ENCODE data around the gene UBE2J1. TPM values are rescaled to one million over a fixed set of nuclear protein-coding genes. Genes with fewer than 3 reads are reported as not detected.

UBE2J1 gene
- total and polyA plus RNA-seq, 2 experiments from 2014 or later = 42.9 to 44.5 TPM

DNA sequence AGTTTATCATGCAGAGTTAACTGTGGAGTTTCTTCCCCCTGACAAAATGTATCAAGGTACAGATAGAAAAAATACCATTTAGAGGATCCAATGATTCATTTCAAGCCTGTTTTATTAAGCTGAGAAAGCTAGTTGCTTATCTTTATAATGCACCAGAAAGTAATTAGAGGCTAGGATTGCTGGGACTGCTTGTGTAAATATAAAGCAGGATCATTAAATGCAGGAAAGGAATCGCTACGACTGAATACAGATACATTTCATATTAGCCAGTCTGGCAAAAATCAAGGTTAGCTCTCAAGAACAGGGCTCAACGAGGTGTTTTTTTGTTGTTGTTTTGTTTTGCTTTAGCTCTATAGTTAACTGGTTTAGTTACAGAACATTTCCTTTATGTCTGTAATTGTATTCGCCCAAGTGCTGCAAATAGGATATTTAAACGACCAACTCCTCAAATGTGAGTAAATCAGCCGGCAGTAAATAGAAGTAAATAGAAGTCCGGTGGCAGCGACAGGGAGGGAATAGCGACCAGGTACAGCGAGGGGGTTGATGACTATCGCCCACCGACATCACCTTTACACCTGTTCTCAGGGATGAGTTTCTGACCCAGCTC, 748 bp downstream of the UBE2J1 start:
- peak overlapping the region; percentile 96 for H3K27ac ChIP-seq
- H4K20me1 ChIP-seq (ENCODE audit: insufficient read depth) = peaks cover 17% of the 10 kb centered on the region; the same call in 1 of the 2 replicates
- in situ Hi-C loops (cut with MboI) = loop anchor here (25.0 kb wide), 1 partner anchor 364 kb away; no protein-coding TSS in a partner anchor
- H3K9me2 ChIP-seq (ENCODE audit: insufficient read depth) = no peaks in the 10 kb centered on the region
- H3K36me3 ChIP-seq (ENCODE audit: low read depth) = no peaks in the 10 kb centered on the region
- H3K27me3 ChIP-seq (replicated peaks; ENCODE audit: insufficient read depth) = no peaks in the 10 kb centered on the region
- H3K4me2 ChIP-seq (ENCODE audit: unreplicated experiment) = peak overlapping the region; percentile 95
- 1 to 2% methylated on average over 12 of the region's 12 CpGs for WGBS, 2 experiments (ENCODE audit: low coverage in 1 of 2, low lambda C conversion rate in 2 of 2, missing lambda C conversion rate in 2 of 2)
- peak overlapping the region; percentile 74 for H2AFZ ChIP-seq
- H3K9me3 ChIP-seq (ENCODE audit: low read depth) = no peaks in the 10 kb centered on the region
- H3K4me1 ChIP-seq (ENCODE audit: insufficient read depth) = peaks cover 34% of the 10 kb centered on the region
- peak; percentile 38 for DNase-seq
- peak overlapping the region; percentile 96 for H3K4me3 ChIP-seq
- H3F3A ChIP-seq (ENCODE audit: insufficient read depth) = peaks cover 28% of the 10 kb centered on the region
- peaks cover 57% of the 10 kb centered on the region for H3K79me2 ChIP-seq (ENCODE audit: insufficient read depth)
- H3K9ac ChIP-seq = peak overlapping the region; percentile 99
- TF ChIP-seq EZH2 (IDR thresholded peaks at IDR 0.05; ENCODE audit: insufficient read depth, poor library complexity, severe bottlenecking) (no peak), EZH2phosphoT487 (IDR thresholded peaks at IDR 0.05; ENCODE audit: insufficient read depth, low read depth) (no peak)

DNA sequence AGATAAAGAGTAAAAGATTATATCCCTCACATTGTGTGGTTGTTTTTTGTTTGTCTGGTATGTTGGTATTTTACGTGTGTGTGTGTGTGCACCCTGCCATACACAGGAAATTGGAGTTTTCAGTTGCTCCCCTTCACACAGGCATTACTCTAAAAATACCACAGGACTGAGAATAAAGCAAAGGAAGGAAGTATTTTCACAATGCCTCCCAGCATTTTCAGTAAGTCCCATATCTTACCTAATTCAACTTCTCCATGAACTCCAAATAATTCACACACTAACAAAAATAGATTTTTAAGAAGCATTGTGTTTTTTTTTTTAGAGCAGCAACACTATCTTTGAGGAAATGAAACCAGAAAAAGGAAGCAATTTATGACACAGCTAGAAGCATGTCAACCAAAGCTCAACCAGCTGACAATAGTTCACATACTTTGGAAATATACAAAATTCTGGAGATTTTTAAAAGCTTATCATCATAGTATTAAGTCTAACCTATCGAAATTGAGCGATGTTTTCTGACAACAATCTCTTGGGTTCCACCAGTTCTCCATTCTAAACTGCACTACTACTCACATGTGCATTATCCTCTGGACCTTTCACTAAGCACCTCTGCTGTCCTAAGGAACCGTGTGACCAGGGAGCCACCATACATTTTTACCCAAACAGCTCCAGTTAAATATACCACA, 2.1 kb downstream of the UBE2J1 start:
- Histone ChIP-seq H3K79me2 (ENCODE audit: insufficient read depth) (peaks cover 70% of the 10 kb centered on the region), H3K9ac (peak overlapping the region; percentile 99; the same call in 1 of the 2 replicates), H3K4me3 (peak overlapping the region; percentile 96), H3K9me2 (ENCODE audit: insufficient read depth) (no peaks in the 10 kb centered on the region), H3K36me3 (ENCODE audit: low read depth) (no peaks in the 10 kb centered on the region), H4K20me1 (ENCODE audit: insufficient read depth) (peaks cover 17% of the 10 kb centered on the region; the same call in 1 of the 2 replicates), H3K27me3 (replicated peaks; ENCODE audit: insufficient read depth) (no peaks in the 10 kb centered on the region), H2AFZ (no peak overlapping the region), H3K9me3 (ENCODE audit: low read depth) (no peaks in the 10 kb centered on the region), H3K27ac (peak overlapping the region; percentile 11; the same call in 1 of the 2 replicates), H3K4me1 (ENCODE audit: insufficient read depth) (peaks cover 39% of the 10 kb centered on the region), H3K4me2 (ENCODE audit: unreplicated experiment) (peak overlapping the region; percentile 95), H3F3A (ENCODE audit: insufficient read depth) (peaks cover 28% of the 10 kb centered on the region)
- in situ Hi-C loops (cut with MboI) = loop anchor here (25.0 kb wide), 1 partner anchor 363 kb away; no protein-coding TSS in a partner anchor
- peak; percentile 24 for DNase-seq
- 50 to 52% methylated on average over 4 of the region's 4 CpGs for WGBS, 2 experiments (ENCODE audit: low coverage in 1 of 2, low lambda C conversion rate in 2 of 2, missing lambda C conversion rate in 2 of 2)
- TF ChIP-seq EZH2phosphoT487 (IDR thresholded peaks at IDR 0.05; ENCODE audit: insufficient read depth, low read depth) (no peak), EZH2 (IDR thresholded peaks at IDR 0.05; ENCODE audit: insufficient read depth, poor library complexity, severe bottlenecking) (no peak)

DNA sequence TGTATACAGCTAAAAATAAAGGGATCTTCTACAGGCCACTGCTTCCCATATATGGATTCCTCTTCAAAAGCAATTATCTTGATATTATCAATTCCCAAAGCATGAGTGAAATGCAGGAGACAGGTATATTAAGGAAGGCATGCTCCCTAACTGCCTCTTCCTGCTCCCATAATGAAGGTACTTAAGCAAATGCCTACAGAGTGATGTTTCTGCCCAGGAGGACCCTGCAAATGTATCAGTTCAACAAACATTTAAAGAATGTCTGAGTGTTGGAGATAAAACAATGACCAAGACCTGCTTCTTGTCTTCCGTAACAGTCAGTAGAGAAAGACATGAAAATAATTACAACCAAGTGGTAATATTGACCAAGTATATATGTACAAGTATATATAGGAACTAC, 4.2 kb downstream of the UBE2J1 start:
- H3K4me1 ChIP-seq (ENCODE audit: insufficient read depth) = peaks cover 39% of the 10 kb centered on the region
- peak overlapping the region; percentile 11 for H3K4me2 ChIP-seq (ENCODE audit: unreplicated experiment)
- peaks cover 24% of the 10 kb centered on the region for H3F3A ChIP-seq (ENCODE audit: insufficient read depth)
- WGBS, 2 experiments (ENCODE audit: low coverage in 1 of 2, low lambda C conversion rate in 2 of 2, missing lambda C conversion rate in 2 of 2) = 74 to 75% methylated on average over 1 of the region's 1 CpG
- peak; percentile 19 for DNase-seq
- no peaks in the 10 kb centered on the region for H3K9me3 ChIP-seq (ENCODE audit: low read depth)
- no peak overlapping the region for H2AFZ ChIP-seq
- H3K79me2 ChIP-seq (ENCODE audit: insufficient read depth) = peaks cover 91% of the 10 kb centered on the region
- no peaks in the 10 kb centered on the region for H3K36me3 ChIP-seq (ENCODE audit: low read depth)
- no peak overlapping the region for H3K9ac ChIP-seq
- H3K27ac ChIP-seq = peak overlapping the region; percentile 14; the same call in 1 of the 2 replicates
- in situ Hi-C loops (cut with MboI) = no loop called here
- H3K4me3 ChIP-seq = no peak overlapping the region
- H3K9me2 ChIP-seq (ENCODE audit: insufficient read depth) = no peaks in the 10 kb centered on the region
- H4K20me1 ChIP-seq (ENCODE audit: insufficient read depth) = peaks cover 21% of the 10 kb centered on the region; the same call in 1 of the 2 replicates
- H3K27me3 ChIP-seq (replicated peaks; ENCODE audit: insufficient read depth) = no peaks in the 10 kb centered on the region
- no peak for TF ChIP-seq EZH2phosphoT487 (IDR thresholded peaks at IDR 0.05; ENCODE audit: insufficient read depth, low read depth)
- TF ChIP-seq EZH2 (IDR thresholded peaks at IDR 0.05; ENCODE audit: insufficient read depth, poor library complexity, severe bottlenecking) = no peak

DNA sequence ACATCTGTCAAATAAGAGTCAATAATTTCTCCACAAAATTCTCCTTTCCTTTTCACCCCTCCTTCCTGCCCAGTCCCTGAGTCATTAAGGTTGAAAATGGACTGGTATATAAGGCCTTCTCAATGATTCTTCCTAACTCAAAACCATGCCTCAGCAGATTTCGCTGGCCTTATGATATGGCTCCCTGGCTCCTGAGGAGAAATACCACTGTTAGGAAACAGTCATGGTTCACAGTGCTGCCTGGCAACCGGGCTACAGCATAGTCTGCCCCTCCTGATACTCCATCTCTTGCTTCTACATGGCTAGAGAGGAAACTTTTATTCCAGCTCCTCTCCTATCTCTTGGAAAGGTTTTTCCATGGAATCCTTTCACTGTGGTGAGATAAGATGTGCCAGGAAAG, 4.7 kb downstream of the UBE2J1 start:
- WGBS, 2 experiments (ENCODE audit: low coverage in 1 of 2, low lambda C conversion rate in 2 of 2, missing lambda C conversion rate in 2 of 2) = 92 to 100% methylated on average over 2 of the region's 2 CpGs
- peak; percentile 44 for DNase-seq

More for the DNA sequence above, 4.7 kb downstream of the UBE2J1 start:
- Histone ChIP-seq H3K9ac (no peak overlapping the region), H3K4me1 (ENCODE audit: insufficient read depth) (peaks cover 39% of the 10 kb centered on the region), H2AFZ (no peak overlapping the region), H3K4me3 (no peak overlapping the region), H3K36me3 (ENCODE audit: low read depth) (no peaks in the 10 kb centered on the region), H3K4me2 (ENCODE audit: unreplicated experiment) (peak overlapping the region; percentile 11), H3K27me3 (replicated peaks; ENCODE audit: insufficient read depth) (no peaks in the 10 kb centered on the region), H3K9me3 (ENCODE audit: low read depth) (no peaks in the 10 kb centered on the region), H3K9me2 (ENCODE audit: insufficient read depth) (no peaks in the 10 kb centered on the region), H3K79me2 (ENCODE audit: insufficient read depth) (peaks cover 96% of the 10 kb centered on the region), H4K20me1 (ENCODE audit: insufficient read depth) (peaks cover 21% of the 10 kb centered on the region; the same call in 1 of the 2 replicates), H3K27ac (peak overlapping the region; percentile 14; the same call in 1 of the 2 replicates), H3F3A (ENCODE audit: insufficient read depth) (peaks cover 24% of the 10 kb centered on the region)
- TF ChIP-seq EZH2phosphoT487 (IDR thresholded peaks at IDR 0.05; ENCODE audit: insufficient read depth, low read depth) = no peak
- no peak for TF ChIP-seq EZH2 (IDR thresholded peaks at IDR 0.05; ENCODE audit: insufficient read depth, poor library complexity, severe bottlenecking)
- in situ Hi-C loops (cut with MboI) = no loop called here
